Prostate gland (tissue), 2 donors: ENCODE data around the gene LHPP. TPM values are rescaled to one million over a fixed set of nuclear protein-coding genes. Genes with fewer than 3 reads are reported as not detected.

Experiments
- DNase-seq: peaks from one replicate; pipeline ENCODE4 v3.0.0-alpha.2; 2019; ENCODE audit warnings: low spot score
- H3K27ac ChIP-seq, 2 donors: fragments of 200-600 bp; sonication (generic); 2 replicates each; pipeline ENCODE4 v1.5.1; 2017 to 2019
- H3K27me3 ChIP-seq: fragments of 200-600 bp; sonication (generic); replicated peaks from 2 replicates; pipeline ENCODE4 v1.5.1; 2019; ENCODE audit not compliant: insufficient read depth
- H3K36me3 ChIP-seq, 2 donors: fragments of 200-600 bp; sonication (generic); 1 replicate in 1 of 2; 2 replicates in 1 of 2; pipeline versions ENCODE4 v1.5.1 to v1.8.1; 2017 to 2019
- H3K4me1 ChIP-seq: fragments of 200-600 bp; sonication (generic); replicated peaks from 2 replicates; pipeline ENCODE4 v1.5.1; 2019
- H3K4me3 ChIP-seq, 2 donors: fragments of 200-600 bp; sonication (generic); 2 replicates each; pipeline ENCODE4 v1.5.1; 2017 to 2019
- H3K9me3 ChIP-seq: fragments of 200-600 bp; sonication (generic); 2 replicates; pipeline ENCODE4 v1.5.1; 2017
- POLR2A ChIP-seq: fragments of 450-650 bp; IDR thresholded peaks from one replicate; pipeline ENCODE4 v1.6.1; 2016; ENCODE audit warnings: antibody characterized with exemption, mild to moderate bottlenecking
- POLR2AphosphoS5 ChIP-seq: sonication (generic); formaldehyde crosslinking; IDR thresholded peaks from one replicate; pipeline ENCODE4 v1.6.1; 2017; ENCODE audit warnings: antibody characterized with exemption
- WGBS: methylation state at CpG from one replicate; pipeline ENCODE4 v1.1.5; 2018; 5-methylcytosine and 5-hydroxymethylcytosine counted together
- intact Hi-C: fragments of 100-400 bp; cut with DNase I; formaldehyde crosslinking; loops from one replicate; pipeline ENCODE4 v1.14.2; 2022
- total RNA-seq, 2 donors: library from RNA; depleted of rRNA; stranded (reverse); fragments of >200 nt; gene quantifications; one replicate each; pipeline ENCODE4 v1.1.0, GENCODE V29; 2016
- TF ChIP-seq, protein P1 (sequence below), 4 experiments: fragments of 200-600 bp in 2 of 4; fragments of 450-650 bp in 2 of 4; sonication (generic) in 2 of 4; IDR thresholded peaks; 1 replicate in 3 of 4; 2 replicates in 1 of 4; pipeline ENCODE4 v1.5.1; 2016 to 2019; ENCODE audit warnings: antibody characterized with exemption in 4 of 4, mild to moderate bottlenecking in 2 of 4, moderate library complexity in 2 of 4

LHPP gene
- total RNA-seq, 2 donors from 2014 or later = 21.9 to 43.3 TPM

- no peak for DNase-seq
- 92% methylated on average over 24 of the region's 29 CpGs for WGBS
These were observed 140.0 kb downstream of the LHPP start for GRCh38 chr10:124601431-124602120.

DNA sequence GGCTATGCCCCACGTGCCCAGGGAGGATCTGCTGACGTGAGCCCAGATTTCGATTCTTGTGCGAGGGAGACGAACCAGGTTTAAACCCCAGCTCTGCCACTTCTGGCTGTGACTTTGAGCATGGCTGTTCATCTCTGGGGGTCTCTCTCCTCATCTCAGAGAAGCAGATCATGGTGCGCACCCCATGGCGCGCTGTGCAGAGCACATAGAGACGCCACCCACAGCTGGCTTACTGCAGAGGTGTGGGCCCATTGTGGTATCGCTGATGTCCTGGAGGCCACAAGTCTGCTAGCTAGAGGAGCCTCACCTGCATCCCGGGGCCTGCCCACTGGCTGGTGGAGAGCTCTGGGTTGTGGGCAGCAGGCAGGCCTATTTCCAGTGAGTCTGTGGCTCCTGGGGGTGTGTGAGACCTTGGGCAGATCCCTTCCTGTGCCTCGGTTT is 140.5 kb downstream of the LHPP start:
- Histone ChIP-seq H3K36me3 (no peaks in the 10 kb centered on the region), H3K9me3 (no peaks in the 10 kb centered on the region), H3K27ac (no peak overlapping the region), H3K4me3 (no peak overlapping the region), H3K27me3 (no peaks in the 10 kb centered on the region), H3K4me1 (no peaks in the 10 kb centered on the region)
- WGBS = 99% methylated on average over 11 of the region's 12 CpGs
- no peak for TF ChIP-seq POLR2AphosphoS5
- TF ChIP-seq POLR2A = no peak
- TF ChIP-seq, protein P1, sequence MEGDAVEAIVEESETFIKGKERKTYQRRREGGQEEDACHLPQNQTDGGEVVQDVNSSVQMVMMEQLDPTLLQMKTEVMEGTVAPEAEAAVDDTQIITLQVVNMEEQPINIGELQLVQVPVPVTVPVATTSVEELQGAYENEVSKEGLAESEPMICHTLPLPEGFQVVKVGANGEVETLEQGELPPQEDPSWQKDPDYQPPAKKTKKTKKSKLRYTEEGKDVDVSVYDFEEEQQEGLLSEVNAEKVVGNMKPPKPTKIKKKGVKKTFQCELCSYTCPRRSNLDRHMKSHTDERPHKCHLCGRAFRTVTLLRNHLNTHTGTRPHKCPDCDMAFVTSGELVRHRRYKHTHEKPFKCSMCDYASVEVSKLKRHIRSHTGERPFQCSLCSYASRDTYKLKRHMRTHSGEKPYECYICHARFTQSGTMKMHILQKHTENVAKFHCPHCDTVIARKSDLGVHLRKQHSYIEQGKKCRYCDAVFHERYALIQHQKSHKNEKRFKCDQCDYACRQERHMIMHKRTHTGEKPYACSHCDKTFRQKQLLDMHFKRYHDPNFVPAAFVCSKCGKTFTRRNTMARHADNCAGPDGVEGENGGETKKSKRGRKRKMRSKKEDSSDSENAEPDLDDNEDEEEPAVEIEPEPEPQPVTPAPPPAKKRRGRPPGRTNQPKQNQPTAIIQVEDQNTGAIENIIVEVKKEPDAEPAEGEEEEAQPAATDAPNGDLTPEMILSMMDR (IDR thresholded peaks at IDR 0.05) = no peak
- DNase-seq = no peak
- intact Hi-C loops = no loop called here

More at GRCh38 chr10:124601431-124602120, 140.0 kb downstream of the LHPP start:
- Histone ChIP-seq H3K4me3 (no peak overlapping the region), H3K36me3 (no peaks in the 10 kb centered on the region), H3K4me1 (no peaks in the 10 kb centered on the region), H3K9me3 (no peaks in the 10 kb centered on the region), H3K27ac (no peak overlapping the region), H3K27me3 (no peaks in the 10 kb centered on the region)
- TF ChIP-seq, protein P1 (IDR thresholded peaks at IDR 0.05) = no peak
- no peak for TF ChIP-seq POLR2AphosphoS5
- TF ChIP-seq POLR2A = no peak
- intact Hi-C loops = no loop called here

DNA sequence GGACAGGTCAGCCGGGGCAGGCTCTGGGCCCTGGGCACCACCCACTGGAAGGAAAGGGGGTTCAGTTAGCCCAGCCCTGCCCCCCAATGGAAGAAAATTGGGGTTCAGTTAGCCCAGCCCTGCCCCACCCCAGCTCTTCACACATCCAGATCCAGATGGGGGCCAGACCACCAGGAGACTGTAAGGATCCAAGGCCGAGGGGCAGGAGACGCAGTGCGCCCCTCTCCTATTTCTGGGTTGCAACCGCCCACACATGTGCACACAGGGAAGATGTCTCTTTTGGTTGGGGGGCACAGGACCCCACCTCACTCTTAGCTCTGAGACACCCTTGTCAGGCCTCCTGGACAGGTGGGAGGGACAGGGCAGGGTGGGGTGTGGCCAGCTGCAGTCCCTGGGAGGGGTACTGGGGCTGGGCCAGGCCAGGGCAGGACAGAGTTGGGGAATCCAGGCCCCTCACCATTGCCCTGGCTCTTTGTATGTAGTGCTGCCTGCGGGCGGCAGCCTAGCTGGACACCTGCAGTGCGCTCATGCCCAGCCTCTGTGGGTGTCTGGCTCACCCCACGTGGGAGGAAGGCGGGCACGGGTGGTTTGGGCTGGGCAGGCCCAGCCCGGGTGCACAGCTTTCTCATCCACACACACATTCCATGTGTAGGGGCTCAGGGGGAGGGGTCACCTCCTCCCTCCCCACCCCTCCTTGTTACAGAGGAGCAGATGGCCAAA is 141.2 kb downstream of the LHPP start:
- Histone ChIP-seq H3K4me3 (no peak overlapping the region), H3K36me3 (no peaks in the 10 kb centered on the region), H3K27me3 (no peaks in the 10 kb centered on the region), H3K27ac (no peak overlapping the region), H3K4me1 (no peaks in the 10 kb centered on the region), H3K9me3 (no peaks in the 10 kb centered on the region)
- TF ChIP-seq POLR2AphosphoS5 (no peak), POLR2A (no peak)
- TF ChIP-seq, protein P1 (IDR thresholded peaks at IDR 0.05) = no peak
- intact Hi-C loops = no loop called here
- DNase-seq = no peak
- 85% methylated on average over 12 of the region's 12 CpGs for WGBS

DNA sequence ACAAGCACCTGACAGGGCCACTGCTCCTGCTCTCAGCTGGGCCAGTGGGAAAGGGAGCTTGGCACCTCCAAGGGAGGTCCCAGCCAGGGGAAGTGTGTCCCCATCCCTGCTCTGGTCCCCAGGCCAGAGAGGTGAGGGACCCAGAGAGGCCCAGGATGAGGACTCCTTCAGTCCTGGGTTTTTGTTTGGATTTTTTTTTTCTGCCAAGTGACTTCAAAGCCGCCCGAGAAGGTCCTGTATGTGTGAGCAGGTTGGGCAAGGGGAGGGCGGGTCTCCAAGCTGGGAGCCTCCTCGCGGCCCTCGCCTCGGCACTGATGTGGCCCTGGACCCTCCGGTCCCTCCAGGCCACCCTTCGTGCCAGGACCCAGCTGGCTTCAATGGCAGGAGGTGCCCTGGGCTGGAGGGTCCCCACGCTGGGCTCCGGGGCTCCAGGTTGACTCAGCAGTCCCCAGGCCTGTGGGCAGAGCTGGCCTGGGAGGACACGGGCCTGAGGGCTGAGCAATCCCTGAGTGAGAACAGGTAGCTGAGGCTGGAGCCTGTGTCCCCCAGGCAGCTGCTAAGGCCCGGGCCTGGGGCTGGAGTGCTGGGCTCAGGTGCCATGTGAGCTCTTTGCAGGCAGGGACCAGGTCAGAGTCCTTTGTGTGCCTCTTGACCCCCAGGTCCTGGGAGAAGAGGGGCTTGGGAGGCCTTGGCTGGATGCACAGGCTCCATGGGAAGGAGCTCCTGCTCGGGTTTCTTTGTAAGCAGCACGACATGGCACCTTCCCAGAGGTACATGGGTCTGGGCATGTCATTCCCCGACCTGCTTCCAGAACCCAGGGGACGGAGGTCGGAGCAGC is 142.0 kb downstream of the LHPP start:
- H3K9me3 ChIP-seq = no peaks in the 10 kb centered on the region
- 76% methylated on average over 10 of the region's 18 CpGs for WGBS
- no peak for DNase-seq
- no peaks in the 10 kb centered on the region for H3K4me1 ChIP-seq
- no peak overlapping the region for H3K4me3 ChIP-seq
- H3K27me3 ChIP-seq = no peaks in the 10 kb centered on the region
- intact Hi-C loops = no loop called here
- H3K27ac ChIP-seq = no peak overlapping the region
- no peak for TF ChIP-seq POLR2AphosphoS5
- TF ChIP-seq, protein P1 (IDR thresholded peaks at IDR 0.05) = no peak
- no peak for TF ChIP-seq POLR2A
- H3K36me3 ChIP-seq = no peaks in the 10 kb centered on the region
